ENCODE data around the gene CYFIP1. TPM values are rescaled to one million over a fixed set of nuclear protein-coding genes. Genes with fewer than 3 reads are reported as not detected.

The CYFIP1 gene
- total RNA-seq = 87.1 and 90.5 TPM in 2 replicates

GRCh38 chr15:22980189-22981050 lies at the start of gene CYFIP1:
CYFIP1 (minus strand) TSS chr15:22980368; CDS start chr15:22947285, 33,083 bp downstream.

GRCh38 chr15:22838292-22839042 lies 141.7 kb downstream of the CYFIP1 start, which contains the start of gene NIPA2:
NIPA2 (plus strand) TSS chr15:22838666; CDS start chr15:22851732, 13,066 bp downstream.

Other genes with a start within 250 kb of the CYFIP1 start
- gene NIPA1, start 193.7 kb downstream of the CYFIP1 start, total RNA-seq = 7.8 and 11.8 TPM in 2 replicates
- gene NIPA2, start 141.7 kb downstream of the CYFIP1 start, total RNA-seq = 54.9 and 57.1 TPM in 2 replicates
- gene TUBGCP5, start 59.2 kb upstream of the CYFIP1 start, total RNA-seq = 16.8 and 17.0 TPM in 2 replicates
- not detected in 2 replicates for gene GOLGA6L1, start 156.5 kb upstream of the CYFIP1 start, total RNA-seq

Measured in dermis lymphatic vessel endothelial cell (primary cell).